IPS-18c (cell line): Measurements from ENCODE around the gene LBX1.

Experiments used
- H3K4me3 ChIP-seq: 2 replicates; pipeline ENCODE4 v1.7.0; 2013; ENCODE audit warnings: low read depth, mild to moderate bottlenecking, low read length, moderate library complexity; ENCODE audit not compliant: insufficient read depth
- H3K9me3 ChIP-seq: one replicate; pipeline ENCODE4 v1.6.1; 2013; ENCODE audit warnings: mild to moderate bottlenecking, low read length, moderate library complexity; ENCODE audit not compliant: control insufficient read depth, insufficient read depth

LBX1 gene

DNA sequence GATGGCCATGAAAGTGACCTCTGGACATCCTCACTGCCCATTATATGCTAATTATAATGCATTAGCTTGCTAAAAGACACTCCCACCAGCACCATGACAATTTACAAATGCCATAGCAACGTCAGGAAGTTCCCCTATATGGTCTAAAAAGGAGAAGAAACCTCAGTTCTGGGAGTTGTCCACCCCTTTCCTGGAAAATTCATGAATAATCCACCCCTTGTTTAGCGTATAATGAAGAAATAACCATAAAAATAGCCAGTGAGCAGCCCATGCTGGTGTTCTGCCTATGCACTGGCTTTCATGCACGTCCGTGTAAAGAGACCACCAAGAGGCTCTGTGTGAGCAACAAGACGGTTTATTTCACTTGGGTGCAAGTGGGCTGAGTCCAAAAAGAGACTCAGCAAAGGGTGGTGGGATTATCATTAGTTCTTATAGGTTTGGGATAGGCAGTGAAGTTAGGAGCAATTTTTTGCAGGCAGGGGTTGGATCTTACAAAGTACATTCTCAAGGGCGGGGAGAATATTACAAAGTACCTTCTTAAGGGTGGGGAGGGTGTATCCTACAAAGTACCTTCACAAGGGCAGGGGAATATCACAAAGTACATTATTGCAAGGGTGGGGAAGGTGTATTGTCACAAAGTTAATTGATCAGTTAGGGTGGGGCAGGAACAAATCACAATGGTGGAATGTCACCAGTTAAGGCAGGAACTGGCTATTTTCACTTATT, 45.6 kb downstream of the LBX1 start:
- Histone ChIP-seq H3K9me3 (no peaks in the 10 kb centered on the region), H3K4me3 (no peak overlapping the region)

DNA sequence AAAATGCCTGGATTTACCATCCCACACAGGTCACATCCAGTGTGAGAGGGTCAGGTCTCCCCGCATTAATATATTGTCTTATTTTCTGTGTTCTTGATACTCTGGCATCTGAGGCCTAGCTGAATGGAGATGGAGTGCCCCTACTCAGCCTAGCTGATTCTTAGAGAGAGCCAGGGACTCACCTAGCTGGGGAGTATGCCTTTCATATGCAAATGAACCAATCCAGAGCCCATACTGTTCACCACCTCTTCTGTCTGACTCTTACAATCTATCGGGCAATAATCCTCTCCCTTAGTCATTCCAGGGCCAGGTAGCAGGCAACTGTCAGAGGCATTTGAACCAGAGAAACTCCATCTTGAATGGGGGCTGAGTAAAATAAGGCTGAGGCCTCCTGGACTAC, 46.3 kb downstream of the LBX1 start:
- no peak overlapping the region for H3K4me3 ChIP-seq
- H3K9me3 ChIP-seq = no peaks in the 10 kb centered on the region
